D721Med (cell line): ENCODE results near the gene CDC42.

Experiments
- DNase-seq: peaks from one replicate; pipeline ENCODE4 v3.0.0; 2011; ENCODE audit warnings: low spot score; ENCODE audit not compliant: insufficient read length
- FAIRE-seq: peaks from 2 replicates; lab custom pipeline; 2011; peaks lifted over from hg19 to GRCh38; lab: Jason Lieb, UNC
- TF ChIP-seq, protein P1 (sequence below): IDR thresholded peaks from 2 replicates; pipeline ENCODE4 v1.5.1; 2012; ENCODE audit warnings: mild to moderate bottlenecking, control low read depth; ENCODE audit not compliant: insufficient read depth; ENCODE audit errors: missing control alignments

Gene CDC42

DNA sequence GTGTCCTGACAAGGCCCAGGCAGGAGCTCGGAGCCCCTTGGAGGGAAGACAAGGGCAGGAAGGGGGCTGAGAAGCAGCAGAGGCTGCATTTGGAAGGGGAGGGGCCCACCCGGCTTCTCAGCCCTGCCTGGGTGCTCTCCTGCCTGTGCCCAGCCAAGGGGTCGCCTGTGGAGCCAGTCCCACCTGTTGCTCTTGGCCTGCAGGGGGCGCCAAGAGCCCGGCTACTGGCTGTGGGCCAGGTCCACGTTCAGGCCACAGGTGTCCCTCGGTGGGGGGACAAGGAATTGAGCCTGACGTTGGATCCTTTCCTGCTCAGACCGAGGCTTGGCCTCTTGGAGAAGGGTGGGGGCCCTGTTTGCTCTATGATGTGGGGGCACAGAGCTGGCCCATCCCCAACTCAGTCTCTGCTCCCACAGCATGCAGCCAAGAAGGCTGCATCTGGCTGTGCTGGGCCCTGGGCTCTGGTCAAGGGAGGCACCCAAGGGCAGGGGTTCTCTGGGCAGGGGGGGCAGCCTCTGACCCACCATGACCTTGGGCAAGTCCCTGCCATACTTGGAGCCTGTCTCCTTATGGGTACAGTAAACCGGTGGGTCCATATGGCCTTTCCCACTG is 79.5 kb downstream of the CDC42 start:
- TF ChIP-seq, protein P1, sequence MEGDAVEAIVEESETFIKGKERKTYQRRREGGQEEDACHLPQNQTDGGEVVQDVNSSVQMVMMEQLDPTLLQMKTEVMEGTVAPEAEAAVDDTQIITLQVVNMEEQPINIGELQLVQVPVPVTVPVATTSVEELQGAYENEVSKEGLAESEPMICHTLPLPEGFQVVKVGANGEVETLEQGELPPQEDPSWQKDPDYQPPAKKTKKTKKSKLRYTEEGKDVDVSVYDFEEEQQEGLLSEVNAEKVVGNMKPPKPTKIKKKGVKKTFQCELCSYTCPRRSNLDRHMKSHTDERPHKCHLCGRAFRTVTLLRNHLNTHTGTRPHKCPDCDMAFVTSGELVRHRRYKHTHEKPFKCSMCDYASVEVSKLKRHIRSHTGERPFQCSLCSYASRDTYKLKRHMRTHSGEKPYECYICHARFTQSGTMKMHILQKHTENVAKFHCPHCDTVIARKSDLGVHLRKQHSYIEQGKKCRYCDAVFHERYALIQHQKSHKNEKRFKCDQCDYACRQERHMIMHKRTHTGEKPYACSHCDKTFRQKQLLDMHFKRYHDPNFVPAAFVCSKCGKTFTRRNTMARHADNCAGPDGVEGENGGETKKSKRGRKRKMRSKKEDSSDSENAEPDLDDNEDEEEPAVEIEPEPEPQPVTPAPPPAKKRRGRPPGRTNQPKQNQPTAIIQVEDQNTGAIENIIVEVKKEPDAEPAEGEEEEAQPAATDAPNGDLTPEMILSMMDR = peak; percentile 62
- FAIRE-seq (no peak), DNase-seq (peak; percentile 78)

DNA sequence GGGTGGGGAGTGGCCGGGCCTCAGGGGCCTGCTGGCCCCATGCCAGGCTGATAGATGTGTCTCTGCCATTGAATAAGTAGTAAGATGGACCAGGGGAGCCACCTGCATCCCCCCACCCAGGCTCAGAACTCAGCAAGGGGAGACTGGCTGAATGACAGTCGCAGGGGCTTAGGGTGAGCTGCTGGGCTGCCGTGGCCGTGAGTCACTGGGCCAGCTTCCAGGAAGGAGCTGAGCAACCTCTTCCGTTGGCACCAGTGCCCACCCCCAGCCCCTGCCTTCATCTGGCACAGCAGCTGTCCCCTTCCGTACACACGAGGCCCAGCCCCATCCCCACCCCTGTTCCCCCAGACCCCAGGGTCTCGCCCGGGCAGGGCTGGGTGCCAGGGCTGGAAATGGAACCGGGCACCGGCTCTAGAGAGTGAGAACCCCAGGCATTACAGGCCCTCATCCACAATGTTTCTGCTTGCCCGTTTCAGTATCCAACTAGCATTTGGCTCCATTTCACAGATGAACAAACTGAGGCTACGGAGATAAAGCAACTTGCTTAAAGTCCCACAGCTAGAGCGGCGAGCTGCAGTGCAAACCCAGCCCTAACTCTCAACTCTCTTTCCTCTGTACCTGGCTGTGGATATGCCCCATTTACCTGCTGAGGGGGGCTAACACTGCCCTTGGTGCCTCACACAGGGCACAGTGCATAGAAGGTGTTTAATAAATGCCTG is 80.2 kb downstream of the CDC42 start:
- DNase-seq (no peak), FAIRE-seq (no peak)
- TF ChIP-seq, protein P1 = no peak

- DNase-seq (no peak), FAIRE-seq (no peak)
- TF ChIP-seq, protein P1 = no peak
These were observed 80.9 kb downstream of the CDC42 start for GRCh38 chr1:22133247-22133930.

DNA sequence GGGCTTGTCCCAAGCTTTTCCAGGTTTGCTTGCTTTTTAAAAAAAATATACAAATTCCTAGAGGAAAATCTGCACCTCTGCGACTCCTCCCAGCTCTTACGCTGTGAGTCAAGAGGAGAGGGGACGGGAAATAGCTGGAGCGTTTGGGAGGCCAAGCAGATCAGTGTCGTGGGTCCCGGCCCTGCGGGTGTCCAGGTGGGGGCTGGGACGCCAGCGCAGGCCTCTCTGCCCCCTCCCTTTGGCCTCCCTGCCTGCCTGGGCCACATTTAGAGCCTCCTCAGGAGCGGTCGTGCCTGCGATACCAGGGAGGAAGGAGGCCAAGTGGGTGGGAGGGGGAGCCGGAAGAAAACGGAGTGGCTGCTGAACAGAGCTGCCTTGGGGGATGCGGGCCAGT is 81.4 kb downstream of the CDC42 start:
- TF ChIP-seq, protein P1 = no peak
- no peak for DNase-seq
- FAIRE-seq = no peak

DNA sequence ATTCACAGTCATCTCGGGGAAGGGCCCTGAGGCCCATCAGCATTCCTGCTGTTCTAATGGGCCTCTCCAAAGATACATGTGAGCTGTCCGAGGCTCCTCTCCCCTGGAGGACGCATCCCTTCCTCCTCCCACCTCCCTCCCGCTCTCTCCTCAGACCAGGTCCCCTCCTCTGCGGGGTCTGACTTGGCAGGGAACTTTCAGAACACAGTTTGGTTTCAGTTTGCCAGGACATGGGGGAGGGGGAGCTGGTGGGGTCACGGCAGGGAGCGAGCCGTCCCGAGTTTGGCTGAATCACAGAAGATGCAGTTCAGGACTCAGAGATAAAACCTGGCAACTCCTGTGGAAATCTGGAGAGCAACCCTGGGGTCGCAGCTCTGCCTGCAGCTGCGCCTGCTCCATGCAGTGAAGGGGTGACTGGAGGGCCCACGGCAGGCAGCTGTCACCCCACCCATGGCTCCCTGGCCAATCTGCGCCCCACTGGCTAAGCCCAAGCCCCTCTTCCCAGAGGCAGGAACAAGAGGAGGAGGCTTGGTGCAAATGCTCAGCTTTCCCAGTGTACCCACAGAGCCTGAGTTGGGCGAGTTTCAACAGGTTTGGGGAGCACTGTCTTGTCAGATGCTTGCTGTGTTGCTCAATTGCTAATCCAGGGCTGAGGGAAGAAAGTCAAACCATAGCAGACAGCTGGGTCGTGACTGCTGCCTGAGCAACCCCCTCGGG is 84.7 kb downstream of the CDC42 start:
- FAIRE-seq (no peak), DNase-seq (no peak)
- TF ChIP-seq, protein P1 = no peak

DNA sequence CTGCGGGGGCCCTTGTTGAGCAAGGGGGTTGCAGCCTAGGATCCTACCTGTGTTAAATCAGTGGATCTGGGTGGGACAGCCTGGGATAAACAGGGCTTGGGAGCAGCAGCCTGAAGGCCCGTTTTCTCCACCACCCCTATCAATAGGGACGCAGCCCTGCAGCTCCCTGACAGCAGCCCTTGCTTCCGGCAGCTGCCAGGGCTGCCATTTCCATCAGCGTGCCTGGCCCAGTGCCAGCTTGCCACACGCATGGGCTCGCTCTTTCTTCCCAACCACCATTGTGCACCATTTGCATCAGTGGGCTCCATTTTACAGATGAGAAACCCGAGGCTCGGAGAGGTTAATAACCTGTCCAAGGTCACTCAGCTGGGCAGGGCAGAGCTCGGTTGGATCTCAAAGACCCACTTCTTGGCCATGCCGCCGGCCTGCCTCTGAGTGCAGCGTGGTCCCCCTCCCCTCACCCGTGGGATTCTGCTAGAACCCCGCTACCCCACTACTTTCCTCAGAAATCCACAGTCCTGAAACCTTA is 86.6 kb downstream of the CDC42 start:
- TF ChIP-seq, protein P1 = no peak
- DNase-seq = no peak
- no peak for FAIRE-seq
